ENCODE measurements around the gene GLRA1.
"Not testable (repeated sequence)": the region's sequence is repeated elsewhere in the genome, so short reads cannot be mapped to it uniquely, and the experiment has no call there.

The GLRA1 gene

GRCh38 chr5:151903243-151903653 is 21.4 kb downstream of the GLRA1 start:
- no peak overlapping the region; the same call in 1 of the 2 replicates for H3K4me3 ChIP-seq (ENCODE audit: low read length)
- no peak for TF ChIP-seq ZNF274 (IDR thresholded peaks at IDR 0.05; ENCODE audit: low read depth, low read length)

GRCh38 chr5:151902215-151902614 is 22.4 kb downstream of the GLRA1 start:
- no peak overlapping the region for H3K4me3 ChIP-seq (ENCODE audit: low read length)
- no peak for TF ChIP-seq ZNF274 (IDR thresholded peaks at IDR 0.05; ENCODE audit: low read depth, low read length)

- no peak for TF ChIP-seq ZNF274 (IDR thresholded peaks at IDR 0.05; ENCODE audit: low read depth, low read length)
- no peak overlapping the region for H3K4me3 ChIP-seq (ENCODE audit: low read length)
Observed at GRCh38 chr5:151901611-151902010, 23.0 kb downstream of the GLRA1 start.

GRCh38 chr5:151900891-151901290 is 23.8 kb downstream of the GLRA1 start:
- TF ChIP-seq ZNF274 (IDR thresholded peaks at IDR 0.05; ENCODE audit: low read depth, low read length): no peak
- no peak overlapping the region for H3K4me3 ChIP-seq (ENCODE audit: low read length)

- TF ChIP-seq ZNF274 (IDR thresholded peaks at IDR 0.05; ENCODE audit: low read depth, low read length): no peak
- no peak overlapping the region for H3K4me3 ChIP-seq (ENCODE audit: low read length)
Observed at GRCh38 chr5:151899399-151899798, 25.3 kb downstream of the GLRA1 start.

GRCh38 chr5:151897896-151898295 is 26.8 kb downstream of the GLRA1 start:
- no peak for TF ChIP-seq ZNF274 (IDR thresholded peaks at IDR 0.05; ENCODE audit: low read depth, low read length)
- H3K4me3 ChIP-seq (ENCODE audit: low read length): no peak overlapping the region

- no peak overlapping the region for H3K4me3 ChIP-seq (ENCODE audit: low read length)
- TF ChIP-seq ZNF274 (IDR thresholded peaks at IDR 0.05; ENCODE audit: low read depth, low read length): no peak
Observed at GRCh38 chr5:151897020-151897552, 27.6 kb downstream of the GLRA1 start.

GRCh38 chr5:151896031-151896691 is 28.5 kb downstream of the GLRA1 start:
- TF ChIP-seq ZNF274 (IDR thresholded peaks at IDR 0.05; ENCODE audit: low read depth, low read length): no peak
- H3K4me3 ChIP-seq (ENCODE audit: low read length): no peak overlapping the region

- no peak overlapping the region for H3K4me3 ChIP-seq (ENCODE audit: low read length)
- TF ChIP-seq ZNF274 (IDR thresholded peaks at IDR 0.05; ENCODE audit: low read depth, low read length): no peak
Observed at GRCh38 chr5:151895660-151896030, 29.0 kb downstream of the GLRA1 start.

GRCh38 chr5:151893485-151893884 is 31.2 kb downstream of the GLRA1 start:
- H3K4me3 ChIP-seq (ENCODE audit: low read length): not testable (repeated sequence)

GRCh38 chr5:151892393-151892792 is 32.3 kb downstream of the GLRA1 start:
- TF ChIP-seq ZNF274 (IDR thresholded peaks at IDR 0.05; ENCODE audit: low read depth, low read length): no peak
- H3K4me3 ChIP-seq (ENCODE audit: low read length): no peak overlapping the region

- no peak overlapping the region for H3K4me3 ChIP-seq (ENCODE audit: low read length)
- no peak for TF ChIP-seq ZNF274 (IDR thresholded peaks at IDR 0.05; ENCODE audit: low read depth, low read length)
Observed at GRCh38 chr5:151890299-151890698, 34.4 kb downstream of the GLRA1 start.

- TF ChIP-seq ZNF274 (IDR thresholded peaks at IDR 0.05; ENCODE audit: low read depth, low read length): no peak
- H3K4me3 ChIP-seq (ENCODE audit: low read length): no peak overlapping the region
Observed at GRCh38 chr5:151889614-151890013, 35.0 kb downstream of the GLRA1 start.

GRCh38 chr5:151886546-151887275 is 37.9 kb downstream of the GLRA1 start:
- H3K4me3 ChIP-seq (ENCODE audit: low read length): no peak overlapping the region
- TF ChIP-seq ZNF274 (IDR thresholded peaks at IDR 0.05; ENCODE audit: low read depth, low read length): no peak

All from GM08714 (cell line).